Mammary epithelial cell (primary cell): ENCODE results near the gene RAMP2.
"Not testable (repeated sequence)": the region's sequence is repeated elsewhere in the genome, so short reads cannot be mapped to it uniquely, and the experiment has no call there.

Source experiments
- EZH2 ChIP-seq: IDR thresholded peaks from 2 replicates; pipeline ENCODE4 v1.6.1; 2012; ENCODE audit warnings: low read length, inconsistent platforms, borderline replicate concordance
- TF ChIP-seq, protein P1 (sequence below), 2 donors: IDR thresholded peaks in 1 of 2; conservative IDR thresholded peaks in 1 of 2; 2 replicates each; pipeline ENCODE4 v1.5.1; 2011 to 2012; ENCODE audit warnings: inconsistent platforms in 2 of 2, low read length in 2 of 2, mild to moderate bottlenecking in 2 of 2, control low read depth in 1 of 2, low read depth in 1 of 2; ENCODE audit not compliant: insufficient read depth in 1 of 2; ENCODE audit errors: extremely low read depth in 1 of 2

DNA sequence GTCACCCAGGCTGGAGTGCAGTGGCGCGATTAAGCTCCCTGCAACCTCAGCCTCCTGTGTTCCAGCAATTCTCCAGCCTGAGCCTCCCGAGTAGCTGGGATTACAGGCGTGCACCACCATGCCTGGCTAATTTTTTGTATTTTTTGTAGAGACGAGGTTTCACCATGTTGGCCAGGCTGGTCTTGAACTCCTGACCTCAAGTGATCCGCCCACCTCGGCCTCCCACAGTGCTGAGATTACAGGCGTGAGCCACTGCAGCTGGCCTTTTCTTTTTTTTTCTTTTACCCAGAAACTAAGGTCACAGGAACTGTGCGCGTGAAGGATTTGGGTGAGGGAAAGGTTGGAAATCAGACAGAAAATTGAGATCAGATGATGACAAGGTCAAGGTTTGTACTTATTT lies 8.9 kb downstream of the RAMP2 start:
- TF ChIP-seq, protein P1, sequence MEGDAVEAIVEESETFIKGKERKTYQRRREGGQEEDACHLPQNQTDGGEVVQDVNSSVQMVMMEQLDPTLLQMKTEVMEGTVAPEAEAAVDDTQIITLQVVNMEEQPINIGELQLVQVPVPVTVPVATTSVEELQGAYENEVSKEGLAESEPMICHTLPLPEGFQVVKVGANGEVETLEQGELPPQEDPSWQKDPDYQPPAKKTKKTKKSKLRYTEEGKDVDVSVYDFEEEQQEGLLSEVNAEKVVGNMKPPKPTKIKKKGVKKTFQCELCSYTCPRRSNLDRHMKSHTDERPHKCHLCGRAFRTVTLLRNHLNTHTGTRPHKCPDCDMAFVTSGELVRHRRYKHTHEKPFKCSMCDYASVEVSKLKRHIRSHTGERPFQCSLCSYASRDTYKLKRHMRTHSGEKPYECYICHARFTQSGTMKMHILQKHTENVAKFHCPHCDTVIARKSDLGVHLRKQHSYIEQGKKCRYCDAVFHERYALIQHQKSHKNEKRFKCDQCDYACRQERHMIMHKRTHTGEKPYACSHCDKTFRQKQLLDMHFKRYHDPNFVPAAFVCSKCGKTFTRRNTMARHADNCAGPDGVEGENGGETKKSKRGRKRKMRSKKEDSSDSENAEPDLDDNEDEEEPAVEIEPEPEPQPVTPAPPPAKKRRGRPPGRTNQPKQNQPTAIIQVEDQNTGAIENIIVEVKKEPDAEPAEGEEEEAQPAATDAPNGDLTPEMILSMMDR (conservative IDR thresholded peaks at IDR 0.05 in 1 of 2, IDR thresholded peaks at IDR 0.05 in 1 of 2; ENCODE audit: extremely low read depth in 1 of 2, insufficient read depth in 1 of 2, low read depth in 1 of 2, low read length in 2 of 2): not testable (repeated sequence)
- TF ChIP-seq EZH2: not testable (repeated sequence)
